GM18907 (cell line): Measurements from ENCODE around the gene METTL21C.

ENCODE experiments used
- ATAC-seq: cut with Tn5 transposase; IDR thresholded peaks from one replicate; pipeline ENCODE4 v1.9.1; 2021; ENCODE audit warnings: mild to moderate bottlenecking, moderate library complexity; ENCODE audit not compliant: unreplicated experiment

METTL21C gene

DNA sequence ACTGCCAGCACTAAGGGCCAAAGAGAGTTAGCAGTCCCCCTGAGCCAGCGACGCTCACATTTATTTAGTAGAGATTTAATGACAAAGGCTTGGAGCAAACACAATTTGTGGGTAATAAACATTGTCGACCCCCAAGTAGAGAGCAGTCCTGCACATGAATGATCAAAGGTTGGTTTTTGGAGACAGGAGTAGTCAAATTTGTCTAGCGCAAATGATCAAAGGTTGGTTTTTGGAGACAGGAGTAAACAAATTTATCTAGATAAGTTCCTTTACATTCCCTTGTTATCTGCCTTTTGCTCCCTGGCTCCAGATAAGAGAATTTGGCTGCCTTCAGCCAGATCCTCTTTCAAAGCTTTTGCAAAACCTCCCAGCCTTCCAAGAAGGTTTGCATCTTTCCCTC, 26.9 kb downstream of the METTL21C start:
- ATAC-seq, result no peak

DNA sequence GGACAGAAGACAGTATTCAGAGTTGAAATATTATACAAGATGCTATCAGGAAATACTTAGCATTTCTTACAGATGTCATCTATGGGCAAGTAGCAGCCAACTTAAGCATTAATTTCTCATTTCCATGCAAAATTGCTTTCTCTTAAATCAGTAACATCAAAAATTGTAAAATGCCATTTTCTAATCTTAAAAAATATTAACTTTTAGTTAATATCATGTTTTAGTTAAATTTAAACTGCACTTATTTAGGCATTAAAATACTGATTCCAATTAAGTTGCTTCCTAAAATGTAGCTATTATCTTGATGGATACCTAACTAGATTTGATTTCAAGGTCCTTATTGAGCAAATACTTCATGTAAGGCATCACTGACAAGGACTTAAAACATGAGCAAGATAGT, 27.8 kb downstream of the METTL21C start:
- no peak for ATAC-seq

DNA sequence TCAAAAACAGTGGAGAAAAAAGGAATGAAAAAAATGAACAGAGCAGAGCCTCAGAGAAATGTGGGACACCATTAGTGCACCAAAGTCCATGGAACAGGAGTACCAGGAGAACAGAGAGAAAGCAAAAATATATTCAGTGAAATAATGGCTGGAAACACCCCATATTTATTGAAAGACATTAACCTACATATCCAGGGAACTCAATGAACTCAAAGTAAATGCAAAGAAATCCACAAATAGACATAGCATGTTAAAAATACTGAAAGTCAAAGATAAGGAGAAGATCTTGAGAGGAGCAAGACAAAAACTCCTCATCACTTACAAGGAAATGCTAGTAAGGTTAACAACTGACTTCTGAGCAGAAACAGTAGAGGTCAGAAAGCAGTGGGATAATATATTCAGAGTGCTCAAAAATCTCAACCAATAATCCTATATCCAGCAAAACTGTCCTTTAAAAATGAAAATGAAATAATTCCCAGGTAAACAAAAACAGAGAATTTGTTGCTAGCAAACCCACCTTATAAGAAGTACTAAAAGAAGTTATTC, 35.6 kb downstream of the METTL21C start:
- ATAC-seq, result no peak

DNA sequence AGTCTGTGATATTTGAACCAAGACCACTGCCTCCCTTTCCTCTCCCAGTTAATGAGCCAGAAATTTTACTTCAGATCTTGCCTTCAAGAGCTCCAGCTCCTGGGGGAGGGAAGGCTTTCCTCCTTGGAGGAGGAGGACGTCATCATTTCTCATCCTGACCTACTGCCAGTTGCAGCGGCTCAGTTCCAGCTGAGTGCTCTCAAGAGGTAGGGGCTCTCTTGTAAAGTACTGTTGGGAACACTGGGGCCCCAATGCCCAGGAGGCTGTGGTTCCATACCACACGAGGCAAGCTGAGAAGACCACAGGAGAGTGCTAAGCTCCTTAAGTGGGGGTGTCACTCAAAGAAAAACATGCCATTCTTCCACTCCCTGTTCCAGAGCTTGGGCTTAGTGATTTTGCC, 36.2 kb downstream of the METTL21C start:
- ATAC-seq, result no peak

DNA sequence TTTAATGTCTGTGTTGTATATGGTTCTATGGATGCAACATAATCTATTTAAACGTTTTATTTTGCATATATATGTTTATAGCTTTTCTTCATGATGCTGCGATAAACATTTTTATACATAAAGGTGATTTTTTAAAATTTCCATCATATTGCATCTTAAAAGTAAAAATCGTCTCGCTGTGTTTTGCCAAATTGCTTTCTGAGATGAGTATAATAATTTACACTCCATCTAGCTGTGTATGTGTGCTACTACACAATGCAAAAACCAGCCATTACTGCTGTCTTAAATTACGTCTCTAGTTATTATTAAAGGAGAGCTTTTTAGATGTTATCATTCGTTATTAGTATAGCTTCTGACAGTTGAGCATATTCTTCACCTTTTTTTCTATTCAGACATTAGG, 37.2 kb downstream of the METTL21C start:
- ATAC-seq, result no peak

DNA sequence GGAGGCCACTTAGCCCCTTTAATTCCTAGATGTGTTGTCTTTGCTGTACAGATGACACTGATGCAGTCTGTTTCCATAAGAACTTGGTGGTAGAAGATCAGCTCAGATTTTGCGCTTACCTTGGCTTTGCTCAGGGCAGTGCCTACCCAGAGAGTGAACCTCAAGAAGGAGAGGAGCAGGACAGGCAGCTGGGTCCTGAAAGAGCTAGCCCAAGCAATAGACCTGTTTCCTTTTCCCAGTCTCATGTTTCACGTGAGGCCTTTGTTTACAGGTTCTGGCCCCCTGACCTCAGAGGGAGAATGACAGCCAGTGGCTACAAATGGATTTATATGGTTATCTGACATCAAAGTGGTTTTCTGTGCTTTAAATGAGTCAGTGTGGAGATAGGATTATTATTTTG, 40.1 kb downstream of the METTL21C start:
- no peak for ATAC-seq

DNA sequence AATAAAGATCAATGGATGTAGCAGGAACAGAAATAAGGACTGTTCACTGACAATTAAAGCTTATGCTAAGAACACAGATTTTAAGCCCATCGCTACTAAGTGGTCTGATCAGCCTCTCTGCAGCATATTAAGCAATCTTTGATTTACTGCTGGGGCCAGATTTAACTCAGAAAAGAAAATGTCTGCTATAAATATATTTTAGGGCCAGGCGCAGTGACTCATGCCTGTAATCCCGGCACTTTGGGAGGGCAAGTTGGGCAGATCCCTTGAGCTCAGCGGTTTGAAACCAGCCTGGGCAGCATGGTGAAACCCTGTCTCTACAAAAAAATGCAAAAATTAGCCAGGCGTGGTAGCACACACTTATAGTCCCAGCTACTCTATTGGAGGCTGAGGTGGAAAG, 43.0 kb downstream of the METTL21C start:
- ATAC-seq, result no peak

DNA sequence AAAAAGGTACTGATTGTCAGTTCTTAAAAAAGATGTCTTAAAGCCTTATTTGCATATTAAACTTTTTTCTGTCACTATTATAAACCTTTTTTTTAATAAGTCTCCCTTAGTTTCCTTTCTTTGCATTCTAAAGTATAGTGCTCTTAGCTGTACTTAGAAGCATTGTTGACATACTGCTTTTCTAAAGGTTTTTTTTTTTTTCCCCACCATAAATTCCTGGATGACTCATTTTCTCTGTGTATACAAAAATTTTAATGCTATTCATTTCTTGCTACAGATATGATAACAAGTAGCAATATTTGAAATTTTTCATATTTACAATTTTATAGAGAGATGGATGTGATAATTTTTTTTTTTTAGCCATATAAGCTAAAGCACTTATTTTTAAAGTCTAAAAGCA, 43.5 kb downstream of the METTL21C start:
- ATAC-seq, result no peak

DNA sequence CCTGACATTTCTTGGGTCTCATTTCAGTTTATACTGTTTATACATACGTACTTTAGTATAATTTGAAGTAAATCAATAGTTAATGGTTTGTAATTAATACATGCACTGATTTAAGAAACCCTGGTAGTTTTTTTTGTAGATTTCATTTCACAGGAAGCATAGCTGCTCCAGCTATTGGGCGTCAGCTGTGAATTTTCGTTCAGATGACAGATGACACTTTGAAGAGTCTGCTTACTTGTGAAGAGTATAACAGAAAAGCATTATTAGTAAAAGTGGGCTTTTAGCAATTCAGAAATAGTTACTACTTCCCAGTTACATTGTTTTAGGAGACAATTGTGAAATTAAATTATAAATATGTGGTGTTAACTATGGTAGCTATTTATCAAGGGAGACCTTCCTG, 44.4 kb downstream of the METTL21C start:
- ATAC-seq, result no peak

DNA sequence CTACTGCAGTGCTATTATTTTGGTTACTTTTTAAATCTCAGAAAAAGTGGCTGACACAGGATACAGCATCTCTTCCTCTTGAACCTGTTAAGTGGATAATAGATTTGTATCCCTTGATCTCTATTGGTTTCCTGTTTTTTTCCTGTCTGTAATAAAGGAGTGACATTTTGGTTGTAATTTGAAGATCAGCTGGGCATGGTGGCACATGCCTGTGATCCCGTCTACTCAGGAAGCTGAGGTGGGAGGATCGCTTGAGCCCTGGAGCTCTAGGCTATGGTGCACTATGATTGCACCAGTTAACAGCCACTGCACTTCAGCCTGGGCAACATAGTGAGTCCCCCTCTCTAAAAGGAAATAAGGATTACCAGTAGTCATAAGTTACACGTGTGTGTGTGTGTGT, 46.8 kb downstream of the METTL21C start:
- ATAC-seq, result no peak

DNA sequence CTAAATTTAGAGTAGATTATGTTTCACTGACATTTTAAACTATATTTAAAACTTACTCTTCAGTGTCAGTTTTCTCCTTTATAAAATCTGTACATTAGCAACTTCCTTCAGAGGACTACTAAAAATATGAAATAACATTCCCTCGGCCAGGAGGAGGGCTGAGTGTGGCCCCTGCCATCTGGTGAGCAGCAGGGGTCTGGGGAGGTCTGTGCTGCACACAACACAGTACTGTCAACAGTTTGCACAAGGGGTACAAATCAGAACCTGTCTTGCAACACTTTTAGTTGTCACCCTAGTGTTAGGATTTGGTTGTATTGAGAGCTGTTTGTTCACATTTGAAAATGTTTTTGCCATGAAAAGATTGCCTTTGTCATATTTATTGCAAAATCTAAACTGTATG, 49.1 kb downstream of the METTL21C start:
- no peak for ATAC-seq

DNA sequence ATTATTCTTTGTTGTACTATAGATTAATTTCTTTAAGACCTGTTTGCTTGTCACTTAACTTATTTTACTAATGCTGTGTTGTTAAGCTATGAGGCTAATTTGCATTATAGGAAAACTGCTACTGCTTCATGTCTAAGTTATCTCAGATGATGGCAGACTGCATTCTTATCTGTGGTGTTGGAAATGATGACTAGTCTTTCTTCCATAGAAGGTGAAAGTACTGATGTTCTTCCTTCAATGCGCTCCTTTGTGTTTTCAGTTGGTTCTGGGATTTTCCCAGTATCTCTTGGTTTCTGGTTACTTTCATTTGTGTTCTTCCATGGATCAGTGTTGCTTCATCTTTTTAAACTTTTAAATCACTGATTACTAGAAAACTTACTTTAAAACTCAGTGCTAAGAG, 51.2 kb downstream of the METTL21C start:
- no peak for ATAC-seq

DNA sequence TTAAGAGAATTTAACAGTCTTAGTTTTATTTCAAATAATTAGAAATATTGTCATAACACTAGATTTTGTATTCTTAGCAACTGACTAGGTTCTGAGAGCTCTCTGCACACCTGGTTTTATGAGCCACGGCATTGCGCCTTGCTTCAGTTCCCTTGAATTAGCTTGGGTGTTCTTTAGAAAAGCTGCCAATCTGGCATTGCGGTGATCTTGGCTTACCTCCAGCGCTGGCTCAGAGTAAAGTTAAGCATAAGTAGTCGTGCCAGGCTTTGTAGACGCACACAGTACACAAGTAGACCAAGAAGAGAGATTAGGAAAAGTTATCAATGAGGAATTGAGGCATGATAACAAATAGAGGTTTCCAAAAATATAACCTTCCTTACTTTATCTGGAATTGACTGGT, 52.4 kb downstream of the METTL21C start:
- ATAC-seq, result no peak

DNA sequence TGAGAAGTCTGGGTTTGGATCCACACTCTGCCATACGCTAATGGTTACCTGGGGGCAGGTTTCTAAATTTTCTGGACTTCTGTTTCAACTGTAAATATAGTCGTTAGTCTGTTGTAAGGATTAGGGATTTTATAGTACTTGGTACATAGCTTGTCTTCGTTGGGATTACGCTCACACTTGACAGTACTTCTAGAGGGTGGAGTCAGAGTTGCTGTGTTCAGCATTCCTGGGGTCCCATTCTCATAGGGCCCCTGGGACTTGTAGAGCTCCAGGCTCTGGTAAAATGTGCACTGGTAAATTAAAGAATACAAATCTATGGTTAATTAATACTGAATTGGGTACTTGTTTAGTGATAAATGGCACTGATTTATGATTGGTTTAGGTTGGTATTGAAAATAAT, 52.8 kb downstream of the METTL21C start:
- no peak for ATAC-seq

DNA sequence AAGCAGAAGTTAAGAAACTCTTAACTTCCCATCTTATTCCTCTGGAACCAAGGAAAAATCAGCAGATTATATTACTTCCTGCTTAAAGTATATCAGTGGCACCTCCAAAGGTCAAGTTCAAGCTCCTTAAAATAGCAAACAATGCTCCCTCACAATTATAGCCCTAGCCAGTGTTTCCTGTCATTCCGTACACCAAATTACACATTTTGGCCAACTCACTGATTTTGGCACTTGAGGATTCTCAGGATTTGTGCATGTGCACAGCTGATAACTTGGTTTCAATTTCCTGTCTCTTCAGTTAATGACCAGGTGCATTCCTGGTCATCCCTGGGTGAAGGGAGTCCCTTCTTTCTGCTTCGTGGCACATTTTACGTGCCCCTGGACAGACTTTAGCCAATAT, 56.1 kb downstream of the METTL21C start:
- no peak for ATAC-seq
